Right hindlimb (tissue), 1 donor: ENCODE results near the gene CBLN3.

Source experiments
- DNase-seq: peaks from one replicate; pipeline ENCODE4 v3.0.0-alpha.2; 2018

The CBLN3 gene

DNA sequence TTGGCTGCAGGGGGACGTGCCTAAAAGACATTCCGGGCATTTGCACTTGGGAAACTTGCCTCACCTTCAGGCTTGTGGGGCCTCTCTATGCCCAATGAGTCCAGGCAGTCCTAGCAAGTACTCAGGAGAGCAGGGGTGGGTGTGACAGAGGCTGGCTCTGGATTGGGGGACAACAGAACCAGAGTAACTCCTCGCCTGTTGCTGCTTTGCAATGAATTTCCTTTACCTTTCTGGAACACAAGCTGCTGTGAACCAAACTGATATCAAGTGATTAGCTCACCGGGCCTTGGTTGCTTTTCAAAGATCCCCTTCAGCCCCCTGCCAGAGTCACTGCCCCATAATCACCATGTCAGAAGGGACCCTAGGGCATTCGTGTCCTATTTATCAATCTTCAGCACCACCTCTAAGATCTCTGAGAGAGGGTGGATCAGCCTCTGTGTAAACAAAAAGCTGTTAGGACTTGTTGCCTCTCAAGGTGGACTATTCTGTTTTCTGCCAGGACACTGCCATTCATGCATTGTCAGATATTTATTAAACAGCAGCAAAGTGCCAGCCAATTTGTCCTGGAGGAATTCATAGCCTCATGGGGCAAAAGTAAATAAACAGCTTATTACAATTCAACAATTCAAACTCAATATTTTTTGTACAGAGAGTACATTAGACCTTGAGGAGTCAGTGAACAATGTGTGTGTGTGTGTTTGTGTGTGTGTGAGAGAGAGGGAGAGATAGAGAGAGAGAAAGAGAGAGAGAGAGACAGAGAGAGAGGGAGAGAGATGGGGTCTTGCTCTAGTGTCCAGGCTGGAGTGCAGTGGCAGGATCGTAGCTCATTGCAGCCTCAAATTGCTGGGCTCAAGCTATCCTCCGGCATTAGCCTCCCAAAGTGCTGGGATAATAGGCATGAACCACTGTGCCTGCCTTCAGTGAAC, 50.2 kb downstream of the CBLN3 start:
- DNase-seq = no peak

DNA sequence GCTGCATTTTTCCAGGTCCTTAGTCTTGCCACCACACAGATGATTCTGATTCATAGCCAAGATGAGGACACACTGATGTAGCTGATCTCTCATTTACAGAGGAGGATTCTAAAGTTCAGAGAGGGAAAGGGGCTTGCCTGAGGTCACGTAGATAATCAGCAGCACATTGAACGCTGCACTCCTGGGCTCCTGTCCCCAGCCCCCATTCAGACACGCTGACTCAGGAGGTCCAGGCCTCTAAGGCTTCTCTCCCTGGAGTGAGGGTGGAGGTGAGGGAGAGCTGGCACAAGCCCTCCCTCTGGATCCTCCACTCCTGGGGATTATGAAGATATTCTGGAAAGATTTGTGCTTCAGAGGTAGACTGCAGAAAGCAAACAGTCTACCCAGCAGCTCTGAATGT, 51.1 kb downstream of the CBLN3 start:
- no peak for DNase-seq

DNA sequence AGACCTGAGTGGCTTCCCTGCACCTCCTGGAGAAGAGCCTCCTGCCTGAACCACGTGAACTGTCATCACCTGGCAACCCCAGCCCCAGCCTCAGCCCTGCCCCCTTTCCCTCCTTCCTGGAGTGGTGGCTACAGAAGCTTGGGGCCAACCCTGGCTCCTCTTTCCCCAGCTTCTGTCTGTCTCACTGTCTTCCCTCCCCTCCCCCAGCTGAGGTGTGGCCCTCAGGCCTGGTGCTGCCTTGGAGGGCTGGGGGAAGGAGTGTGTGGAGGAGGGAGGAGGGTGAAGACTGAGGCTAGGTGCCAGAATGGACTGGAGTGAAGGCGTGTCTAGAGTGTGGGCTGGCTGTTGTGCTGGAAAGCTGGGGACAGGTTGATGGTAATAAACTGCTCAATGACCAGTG, 51.8 kb downstream of the CBLN3 start:
- DNase-seq = no peak

DNA sequence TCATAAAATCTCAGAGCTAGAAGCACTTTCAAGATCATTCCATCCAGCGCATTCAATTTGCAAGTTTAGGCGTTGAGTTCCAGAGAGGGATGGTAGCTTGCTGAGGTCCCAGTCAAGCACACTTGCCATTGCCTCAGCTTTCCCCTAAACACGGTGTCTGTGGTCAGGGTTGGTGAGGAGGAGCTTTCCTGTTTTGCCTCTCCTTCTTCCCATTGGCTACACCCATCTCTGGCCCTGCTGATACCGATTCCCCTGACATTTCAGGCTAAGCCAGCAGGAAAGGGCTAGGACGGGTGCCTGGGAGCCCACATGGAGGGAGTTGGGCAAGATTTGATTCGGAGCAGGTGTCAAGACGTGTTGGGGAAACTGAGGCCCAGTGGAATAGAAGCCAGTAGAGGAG, 52.3 kb downstream of the CBLN3 start:
- no peak for DNase-seq
